T-helper 2 cell (primary cell): Measurements from ENCODE around the gene TRAF5.

Source experiments
- DNase-seq, 5 experiments: peaks; one replicate each; pipeline versions ENCODE4 v3.0.0 to v3.0.0-alpha.2; 2012 to 2022

The TRAF5 gene

DNA sequence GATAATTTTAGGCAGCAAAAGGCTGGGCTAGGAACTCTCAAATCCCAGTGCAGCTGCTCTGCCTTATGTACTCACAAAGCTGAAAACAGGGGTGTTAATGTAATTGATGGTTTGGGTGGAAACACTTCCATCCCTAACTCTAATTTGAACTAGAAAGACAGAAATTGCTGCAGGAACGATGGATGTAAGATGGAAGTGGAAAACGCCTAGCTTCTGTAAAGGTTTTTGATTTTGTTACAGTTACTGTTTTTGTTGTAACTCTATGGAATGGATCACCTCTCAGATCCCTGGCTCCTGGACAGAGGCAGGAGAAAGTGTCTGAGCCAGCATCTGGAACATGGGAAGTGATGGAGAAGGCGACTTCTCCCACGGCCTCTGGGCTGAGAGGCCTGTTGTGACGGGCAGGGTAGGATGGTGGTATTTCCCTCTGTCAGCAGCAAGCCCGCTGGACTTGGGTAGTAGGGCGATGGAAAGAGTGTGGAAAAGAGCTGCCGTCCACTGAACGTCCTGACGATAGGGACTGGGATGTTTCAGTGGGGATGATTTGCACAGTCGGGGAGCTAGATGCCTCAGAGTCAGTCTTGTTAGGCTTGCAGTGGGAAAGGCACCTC lies 1.6 kb downstream of the TRAF5 start:
- DNase-seq = no peak

GRCh38 chr1:211328866-211329475 lies 2.3 kb downstream of the TRAF5 start:
- DNase-seq = peak in 1 of 5 experiments; percentile 18

GRCh38 chr1:211329764-211330201 lies 3.1 kb downstream of the TRAF5 start:
- peak in 1 of 5 experiments; percentile 54 for DNase-seq

- no peak for DNase-seq
Measured at GRCh38 chr1:211330282-211330936, 3.8 kb downstream of the TRAF5 start.

- DNase-seq = no peak
Measured at GRCh38 chr1:211331011-211331709, 4.5 kb downstream of the TRAF5 start.

- DNase-seq = no peak
Measured at GRCh38 chr1:211332036-211332616, 5.5 kb downstream of the TRAF5 start.

DNA sequence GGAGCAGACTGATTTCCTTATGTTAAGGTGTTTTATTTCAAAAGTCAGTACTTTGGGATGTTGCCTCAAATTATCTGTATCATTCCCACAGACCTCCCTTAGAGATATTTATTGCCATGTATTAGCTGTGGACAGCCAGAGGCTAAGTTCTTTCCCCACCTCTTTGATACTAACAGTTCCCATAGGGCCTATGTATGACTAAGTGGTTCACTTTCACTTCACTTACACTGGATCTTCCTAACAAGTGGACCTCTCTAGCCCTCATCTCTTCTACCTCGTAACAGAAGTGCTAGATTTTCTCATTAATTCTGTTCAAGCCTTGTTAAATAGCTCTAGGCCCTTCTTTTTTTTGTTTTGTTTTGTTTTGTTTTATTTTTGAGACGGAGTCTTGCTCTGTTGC lies 6.2 kb downstream of the TRAF5 start:
- DNase-seq = no peak

DNA sequence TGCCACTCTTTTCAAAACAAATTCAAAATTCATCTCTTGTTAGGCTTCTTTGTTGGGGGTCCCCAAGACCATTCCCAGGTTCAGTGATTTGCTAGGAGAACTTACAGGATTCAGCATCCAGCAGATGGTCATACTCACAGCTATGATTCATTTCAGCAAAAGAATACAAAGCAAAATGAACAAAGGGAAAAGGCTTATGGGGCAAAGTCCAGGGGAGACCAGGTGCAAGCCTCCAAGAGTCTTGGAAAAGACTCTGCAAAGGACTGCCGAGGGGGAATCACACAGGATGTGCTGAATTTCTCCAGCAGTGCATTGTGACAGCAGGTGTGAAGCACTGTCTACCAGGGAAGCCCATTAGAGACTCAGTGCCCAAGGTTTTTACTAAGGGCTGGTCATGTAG lies 7.3 kb downstream of the TRAF5 start:
- no peak for DNase-seq

GRCh38 chr1:211334986-211335385 lies 8.4 kb downstream of the TRAF5 start:
- peak in 1 of 5 experiments; percentile 35 for DNase-seq

DNA sequence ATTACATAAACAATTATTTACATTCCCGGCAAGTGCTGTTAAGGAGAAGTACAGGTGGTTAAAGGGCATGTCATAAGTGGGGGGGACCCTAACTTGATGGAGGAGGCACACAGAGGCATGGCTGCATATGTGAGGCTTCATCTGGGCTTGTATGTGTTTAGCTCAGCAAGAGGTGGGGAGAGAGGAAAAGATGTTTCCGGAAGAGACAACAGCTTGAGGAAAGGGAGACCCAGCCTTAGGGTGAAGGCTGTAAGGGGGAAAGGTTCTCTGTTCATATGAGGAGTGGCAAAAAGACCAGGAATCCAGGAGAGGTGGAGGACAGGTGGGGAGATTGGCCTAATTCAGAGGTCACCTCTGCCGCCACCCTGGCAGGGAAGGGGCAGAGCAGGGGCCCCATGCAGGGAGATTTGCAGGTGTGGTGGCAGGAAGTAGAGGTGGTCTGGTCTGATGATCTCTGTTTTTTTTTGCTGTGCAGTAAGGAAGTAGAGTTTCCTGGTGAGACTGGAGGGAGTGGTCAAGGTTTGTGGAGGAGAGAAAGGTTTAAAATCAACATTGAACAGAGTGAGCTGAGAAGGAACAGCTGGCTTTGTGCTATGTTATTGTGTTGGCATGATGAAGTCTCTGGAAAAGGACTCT lies 9.0 kb downstream of the TRAF5 start:
- peak in 2 of 5 experiments; percentile 45 to 64 for DNase-seq

DNA sequence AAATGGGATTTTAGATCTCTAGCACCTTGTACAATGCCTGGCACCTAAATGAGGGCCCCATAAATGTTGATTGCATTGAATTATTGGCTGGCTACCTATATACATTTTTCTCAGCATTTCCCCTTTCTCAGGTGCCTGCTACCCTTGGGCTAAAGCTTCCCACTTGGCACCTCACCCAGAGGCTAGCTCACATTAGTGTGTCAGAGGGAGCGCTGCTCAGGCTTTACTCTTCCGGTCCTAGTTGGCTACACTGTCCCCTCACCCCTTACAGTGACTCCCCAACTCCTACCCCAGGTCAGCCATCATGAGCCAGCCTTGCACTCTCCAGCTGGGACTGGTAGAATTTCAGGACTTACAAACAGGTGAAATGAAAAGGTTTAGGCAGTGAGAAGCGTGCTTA lies 9.5 kb downstream of the TRAF5 start:
- no peak for DNase-seq

- DNase-seq = no peak
Measured at GRCh38 chr1:211336775-211337174, 10.1 kb downstream of the TRAF5 start.

- no peak for DNase-seq
Measured at GRCh38 chr1:211337430-211338223, 11.0 kb downstream of the TRAF5 start.

- no peak for DNase-seq
Measured at GRCh38 chr1:211338224-211338620, 11.6 kb downstream of the TRAF5 start.

DNA sequence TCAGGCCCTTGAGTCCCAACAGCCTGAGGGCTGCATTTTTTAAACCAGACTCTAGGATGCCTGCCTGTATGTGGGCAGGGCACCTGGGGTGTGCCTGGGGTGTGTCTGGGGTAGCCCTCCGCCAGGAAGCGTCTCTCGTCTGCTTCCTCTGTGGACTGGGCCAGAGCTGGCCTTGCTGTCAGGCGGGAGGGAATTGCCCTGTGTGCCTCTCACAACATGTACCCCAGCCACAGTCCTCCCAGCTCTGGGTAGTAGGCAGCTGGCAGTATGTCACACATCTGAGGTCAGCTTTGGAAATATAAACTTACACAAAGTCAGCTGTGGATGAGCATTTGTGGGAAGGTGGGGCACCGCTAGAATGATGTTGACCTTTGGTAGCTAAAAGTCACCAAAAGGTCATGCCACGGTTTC lies 13.0 kb downstream of the TRAF5 start:
- no peak for DNase-seq

DNA sequence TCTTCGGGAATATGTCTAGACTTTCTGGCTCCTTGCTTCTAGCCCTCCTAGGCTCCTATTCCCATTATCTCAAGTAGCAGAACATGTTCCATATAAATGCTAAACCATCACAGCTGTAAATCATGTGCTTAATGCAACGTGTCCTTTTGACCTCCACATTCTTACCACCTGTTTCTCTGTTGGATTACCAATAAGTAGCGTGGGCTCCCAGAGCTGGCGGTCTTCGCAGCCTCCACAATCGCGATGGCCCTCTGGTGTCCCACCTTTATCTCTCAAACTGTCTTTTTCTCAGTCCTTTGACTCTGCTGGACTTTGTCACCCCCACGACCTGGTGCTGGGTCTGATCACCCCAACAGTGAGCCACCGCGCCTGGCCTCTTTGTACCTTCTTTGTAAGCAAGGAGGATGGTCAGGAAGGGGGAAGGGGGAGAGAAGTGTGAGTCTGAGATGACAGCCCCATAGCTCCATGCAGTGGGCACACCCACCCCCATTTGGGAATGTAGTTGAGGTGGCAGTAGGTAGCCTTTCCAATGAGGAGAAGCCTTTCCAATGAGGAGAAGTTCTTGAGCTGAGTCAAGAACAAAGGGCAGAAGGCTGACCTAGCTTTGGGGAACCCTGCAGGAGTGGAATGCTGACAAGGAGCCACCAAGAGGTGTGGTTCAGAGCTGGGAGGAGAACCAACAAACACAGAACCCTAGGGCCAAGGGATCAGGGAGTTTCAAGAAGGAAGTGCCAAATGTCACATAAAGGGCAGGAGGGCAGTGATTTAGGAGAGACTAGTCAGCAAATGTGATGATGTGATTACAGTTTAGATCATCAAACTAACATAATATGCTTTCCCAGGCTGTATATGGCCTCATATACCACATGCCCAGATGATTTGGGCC lies 14.2 kb downstream of the TRAF5 start:
- DNase-seq = no peak

DNA sequence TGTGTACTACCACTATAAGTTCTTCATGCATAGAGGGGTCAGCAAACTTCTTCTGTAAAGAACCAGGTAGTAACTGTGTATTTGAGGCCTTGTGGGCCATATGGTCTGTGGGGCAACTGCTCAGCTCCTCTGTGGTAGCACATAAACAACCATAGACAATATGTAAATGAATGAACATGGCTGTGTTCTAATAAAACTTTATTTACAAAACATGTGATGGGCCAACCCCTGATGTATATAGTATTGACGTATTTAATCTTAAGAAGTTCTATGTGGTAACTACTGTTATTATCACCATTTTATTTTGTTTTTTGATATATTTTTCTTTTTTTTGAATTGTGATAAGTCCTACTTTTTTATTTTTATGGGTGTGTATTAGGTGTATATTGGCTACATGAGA lies 15.4 kb downstream of the TRAF5 start:
- no peak for DNase-seq

DNA sequence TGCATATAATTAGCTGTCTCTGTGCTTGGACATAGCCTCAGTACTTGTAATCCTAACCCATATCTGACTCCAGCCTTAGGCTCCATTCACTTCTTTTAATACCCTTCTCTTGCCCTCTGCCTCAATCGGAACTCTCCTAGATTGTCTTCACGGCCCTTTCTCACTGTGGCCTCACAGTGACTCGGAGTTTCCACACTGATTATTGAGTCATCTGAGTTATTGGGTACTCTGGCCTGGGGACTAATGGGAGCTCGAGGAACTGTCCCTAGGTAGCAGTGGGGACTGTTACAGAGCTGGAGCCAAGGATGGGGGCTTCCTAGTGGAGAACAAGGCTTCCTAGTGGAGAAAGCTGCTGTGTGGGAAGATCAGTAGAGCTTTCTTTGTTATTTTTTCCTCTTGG lies 17.0 kb downstream of the TRAF5 start:
- no peak for DNase-seq

- DNase-seq = no peak
Measured at GRCh38 chr1:211344152-211344618, 17.6 kb downstream of the TRAF5 start.

- DNase-seq = no peak
Measured at GRCh38 chr1:211345719-211346118, 19.1 kb downstream of the TRAF5 start.
